Mucosa of gallbladder (tissue), 1 donor: Measurements from ENCODE around the gene LRRIQ1. TPM values are rescaled to one million over a fixed set of nuclear protein-coding genes. Genes with fewer than 3 reads are reported as not detected.

Experiments
- DNase-seq: peaks from one replicate; pipeline ENCODE4 v3.0.0-alpha.2; 2020; ENCODE audit warnings: low spot score
- total RNA-seq: library from RNA; stranded (reverse); gene quantifications from one replicate; pipeline ENCODE4 v1.2.1, GENCODE V29; 2021
- donor health status: DM: no; HTN: no; CAD: no.

The LRRIQ1 gene
- total RNA-seq, 1 donor from 2014 or later, result 2.0 TPM

GRCh38 chr12:85057370-85057963, 21.3 kb downstream of the LRRIQ1 start:
- peak; percentile 23 for DNase-seq

GRCh38 chr12:85058339-85058738, 22.2 kb downstream of the LRRIQ1 start:
- no peak for DNase-seq

DNA sequence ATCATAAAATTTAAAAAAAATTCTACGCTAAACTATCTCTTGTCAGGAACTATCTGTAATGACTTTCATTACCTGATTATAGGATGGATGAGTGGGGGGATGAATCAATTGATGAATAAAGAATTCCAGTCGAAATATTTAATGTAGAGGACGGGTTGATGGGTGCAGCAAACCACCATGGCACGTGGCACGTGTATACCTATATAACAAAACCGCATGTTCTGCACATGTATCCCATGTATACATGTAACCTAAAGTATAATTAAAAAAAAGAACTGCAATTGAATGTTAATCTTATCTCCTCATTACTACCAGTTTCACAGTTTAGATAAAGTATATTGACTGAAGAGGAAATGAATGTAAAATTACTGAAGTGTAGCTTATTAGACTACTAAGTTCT, 23.4 kb downstream of the LRRIQ1 start:
- DNase-seq, result no peak

- no peak for DNase-seq
These were observed 24.8 kb downstream of the LRRIQ1 start for GRCh38 chr12:85060916-85061315.

GRCh38 chr12:85065837-85066482, 29.8 kb downstream of the LRRIQ1 start:
- DNase-seq, result no peak

GRCh38 chr12:85072826-85073225, 36.7 kb downstream of the LRRIQ1 start:
- DNase-seq, result no peak

DNA sequence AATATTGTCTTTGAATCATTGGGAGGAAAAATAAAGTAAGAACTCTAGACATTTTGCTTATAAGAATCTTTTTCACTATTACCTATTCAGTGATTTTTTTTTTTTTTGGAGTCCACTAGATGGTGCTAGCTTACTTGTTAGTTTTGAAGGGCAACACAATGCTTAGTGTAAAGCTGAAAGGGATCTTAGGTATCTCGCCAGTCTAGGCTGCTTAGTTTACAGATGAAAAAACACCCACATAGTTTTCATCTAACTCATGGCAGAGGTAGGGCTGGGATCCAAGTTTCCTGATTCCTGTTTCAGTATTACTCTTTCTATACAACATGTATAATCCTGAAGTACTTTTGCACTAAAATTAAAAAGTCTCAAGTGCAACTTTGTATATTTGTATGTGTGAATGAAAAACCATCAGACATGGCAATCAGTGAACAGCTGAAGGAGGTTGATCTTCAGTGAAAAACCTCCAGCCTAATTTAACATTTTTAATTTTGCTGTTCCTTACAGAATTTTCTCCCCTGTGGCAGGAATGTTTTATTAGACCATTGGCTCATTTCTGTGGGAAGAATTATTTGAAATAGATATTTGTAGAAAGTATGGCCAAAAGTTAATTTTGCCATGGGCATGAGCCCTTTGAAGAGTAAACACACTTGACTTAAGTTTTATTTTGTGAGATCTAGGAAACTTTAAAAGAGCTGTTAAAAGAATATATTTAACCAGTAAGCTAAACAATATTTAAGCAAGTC, 40.7 kb downstream of the LRRIQ1 start:
- DNase-seq, result no peak

DNA sequence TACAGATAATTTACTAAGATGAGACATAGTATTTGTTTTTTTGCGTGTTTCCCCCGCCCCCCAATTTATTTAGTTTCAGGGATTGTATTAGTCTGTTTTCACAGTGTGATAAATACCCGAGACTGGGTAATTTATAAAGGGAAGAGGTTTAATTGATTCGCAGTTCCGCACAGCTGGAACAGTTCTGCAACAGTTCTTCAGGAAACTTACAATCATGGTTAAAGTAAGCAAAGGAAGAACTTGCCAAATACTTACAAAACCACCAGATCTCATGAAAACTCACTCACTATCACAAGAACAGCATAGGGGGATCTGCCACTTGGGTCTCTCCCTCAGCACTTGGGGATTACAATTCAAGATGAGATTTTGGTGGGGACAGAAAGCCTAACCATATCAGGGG, 48.9 kb downstream of the LRRIQ1 start:
- DNase-seq, result no peak

DNA sequence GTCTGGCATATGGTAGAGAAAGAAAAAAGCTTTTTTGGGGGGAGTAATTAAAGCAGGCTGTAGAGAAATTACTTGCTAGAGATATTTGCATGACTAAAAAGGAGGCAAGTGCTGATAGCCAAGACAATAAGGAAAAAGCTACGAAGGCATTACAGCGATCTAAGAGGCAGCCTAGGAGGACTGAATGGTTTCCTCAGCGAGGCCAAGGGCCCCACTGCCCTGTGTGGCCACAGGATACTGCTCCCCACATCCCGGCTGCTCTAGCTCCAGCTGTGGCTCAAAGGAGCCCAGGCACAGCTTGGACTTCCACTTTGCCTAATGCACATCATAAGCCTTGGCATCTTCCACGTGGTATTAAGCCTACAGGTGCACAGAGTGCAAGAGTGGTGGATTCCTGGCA, 53.6 kb downstream of the LRRIQ1 start:
- DNase-seq, result no peak

GRCh38 chr12:85092814-85093370, 56.7 kb downstream of the LRRIQ1 start:
- DNase-seq, result no peak

- no peak for DNase-seq
These were observed 59.4 kb downstream of the LRRIQ1 start for GRCh38 chr12:85095501-85095900.

- DNase-seq, result no peak
These were observed 94.5 kb downstream of the LRRIQ1 start for GRCh38 chr12:85130646-85131045.

DNA sequence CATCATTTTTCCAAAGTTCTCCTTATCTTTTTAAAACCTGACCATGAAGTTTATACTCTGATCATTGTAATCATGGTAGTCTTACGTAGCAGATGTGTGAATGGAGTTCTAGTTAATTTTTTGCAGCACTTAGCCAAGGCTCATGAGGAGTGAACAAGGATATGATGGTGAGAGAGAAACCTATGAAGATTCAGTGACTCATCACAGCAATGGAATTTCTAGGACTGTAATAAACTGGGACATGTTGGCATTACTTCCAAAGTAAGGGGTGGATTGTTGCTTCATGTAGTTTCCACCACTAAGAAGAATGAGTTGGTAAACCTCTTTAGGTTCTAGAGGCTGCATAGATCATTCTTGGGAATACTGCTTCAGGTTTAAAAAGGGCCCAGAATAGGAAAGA, 102.7 kb downstream of the LRRIQ1 start:
- no peak for DNase-seq

- DNase-seq, result no peak
These were observed 111.2 kb downstream of the LRRIQ1 start for GRCh38 chr12:85147331-85147730.

DNA sequence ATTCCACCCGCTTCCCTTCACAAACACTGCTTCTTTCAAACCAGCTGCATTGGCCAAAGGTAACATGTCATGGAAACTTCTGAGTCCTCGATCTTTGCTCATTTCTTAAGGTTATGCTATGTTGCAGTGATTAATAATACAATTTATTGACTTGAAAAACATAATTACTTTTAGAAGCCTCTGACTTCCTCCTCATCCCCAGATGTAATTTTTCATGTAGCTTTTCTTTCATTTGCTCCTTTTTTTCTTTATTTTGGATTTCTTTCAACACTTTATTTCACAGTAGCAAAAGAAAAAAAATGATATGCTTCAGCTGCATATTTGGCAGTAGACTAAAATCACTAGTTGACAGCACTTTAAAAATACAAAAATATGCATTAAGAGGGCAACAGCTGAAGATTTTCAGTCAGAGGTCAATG, 116.2 kb downstream of the LRRIQ1 start:
- no peak for DNase-seq

DNA sequence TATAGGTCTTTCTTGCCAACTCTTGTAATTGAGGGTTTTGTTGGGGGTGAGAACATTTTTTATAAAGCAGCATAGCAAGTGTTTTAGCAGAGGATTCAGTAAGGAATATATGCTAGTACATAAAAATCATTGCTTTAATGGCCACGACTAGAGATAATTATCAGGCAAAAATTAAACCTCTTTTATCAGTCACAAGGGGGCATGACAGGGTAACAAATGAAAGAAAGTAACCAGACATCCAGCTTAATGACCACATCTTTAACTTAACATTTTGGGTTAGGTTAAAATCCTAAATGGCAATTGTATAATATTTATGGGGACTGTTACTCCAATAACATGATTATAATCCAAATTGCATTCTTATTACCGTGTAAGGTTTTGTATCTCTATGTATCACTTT, 119.6 kb downstream of the LRRIQ1 start:
- DNase-seq, result no peak

- DNase-seq, result no peak
These were observed 120.4 kb downstream of the LRRIQ1 start for GRCh38 chr12:85156569-85156968.

GRCh38 chr12:85157035-85157603, 121.0 kb downstream of the LRRIQ1 start:
- DNase-seq, result no peak

DNA sequence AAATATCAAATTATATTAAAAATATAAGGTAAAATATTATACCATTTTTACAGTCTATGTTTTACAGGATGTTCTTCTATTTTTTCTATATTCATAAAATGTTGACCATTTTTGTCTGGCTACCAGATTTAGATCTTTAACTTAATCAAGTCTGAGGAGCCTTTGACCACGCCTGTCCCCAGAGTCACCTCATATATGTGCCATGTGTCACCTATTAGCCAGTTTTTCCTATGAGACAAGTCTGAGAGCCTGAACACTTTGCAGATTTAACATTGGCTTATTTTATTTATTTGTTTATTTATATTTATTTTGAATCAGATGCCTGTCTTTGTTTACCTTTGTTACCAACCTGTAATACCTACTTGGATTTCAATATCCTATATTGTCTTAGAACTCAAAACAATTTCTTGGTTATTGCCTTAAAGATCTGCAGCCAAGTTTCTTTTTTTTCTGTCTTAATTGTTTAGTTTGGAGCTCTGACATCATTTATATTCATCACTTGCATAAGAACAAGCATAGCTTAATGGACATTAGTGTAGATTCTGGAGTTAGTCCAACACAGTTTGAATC, 127.7 kb downstream of the LRRIQ1 start:
- DNase-seq, result no peak

- no peak for DNase-seq
These were observed 143.6 kb downstream of the LRRIQ1 start for GRCh38 chr12:85179680-85180270.

DNA sequence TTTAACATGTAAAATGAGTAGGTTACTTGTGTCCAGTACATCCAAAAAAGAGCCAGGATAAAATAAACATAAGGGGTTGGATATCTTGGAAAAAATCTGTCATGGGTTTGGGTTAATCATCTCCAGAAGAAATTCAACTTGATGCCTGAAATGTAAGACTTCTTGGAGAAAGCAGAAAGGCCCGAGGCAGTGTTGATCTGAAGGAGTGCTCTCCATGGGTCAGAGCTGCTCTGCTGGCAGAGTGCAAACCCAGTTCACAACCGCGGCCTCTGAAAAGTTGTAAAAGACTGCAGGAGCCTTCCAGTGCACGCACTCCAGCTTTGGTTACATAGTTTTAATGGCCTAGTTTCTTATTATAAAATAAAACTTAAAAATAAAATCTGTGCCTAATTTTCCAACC, 146.5 kb downstream of the LRRIQ1 start:
- no peak for DNase-seq

DNA sequence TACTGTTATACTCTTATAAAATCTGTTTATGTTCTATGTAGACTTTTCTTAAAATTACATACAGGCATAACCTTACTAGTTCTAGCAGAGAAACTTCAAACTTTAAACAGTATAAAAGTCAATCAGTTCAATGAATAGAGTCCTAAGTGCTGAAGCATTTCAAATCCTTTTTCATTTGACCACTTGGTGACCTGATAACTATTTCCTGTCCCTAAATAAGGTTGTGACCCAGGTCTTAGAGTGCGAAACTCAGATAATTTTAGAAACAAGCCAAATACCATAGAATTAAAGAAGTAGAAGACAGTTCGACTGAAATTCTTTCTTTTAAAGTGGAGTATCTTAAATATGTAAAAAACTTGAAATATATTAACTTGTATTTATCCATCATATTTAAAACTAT, 147.7 kb downstream of the LRRIQ1 start:
- no peak for DNase-seq
